ENCODE results near the gene AUTS2. TPM values are rescaled to one million over a fixed set of nuclear protein-coding genes. Genes with fewer than 3 reads are reported as not detected.

AUTS2 gene
- total RNA-seq, 3 donors from 2014 or later, result 31.2 to 67.6 (median 36.5) TPM

DNA sequence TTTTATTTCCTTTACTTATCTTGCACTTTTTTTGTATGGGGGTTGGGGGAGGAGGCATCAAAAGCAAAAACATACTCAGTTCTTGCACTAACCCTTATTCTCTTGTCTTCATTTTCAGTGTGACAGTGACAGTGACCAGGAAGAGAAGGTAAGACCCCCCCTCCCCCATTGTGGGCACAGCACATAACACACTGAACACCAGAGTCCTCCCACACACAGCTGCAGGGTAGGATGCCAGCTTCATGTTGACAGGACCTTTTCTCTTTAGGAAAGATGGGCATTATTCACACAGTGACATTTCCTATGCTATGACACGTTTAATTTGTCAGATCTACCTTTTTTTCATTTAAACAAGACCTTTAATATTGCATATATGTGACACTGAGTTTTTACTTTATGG, 837.4 kb downstream of the AUTS2 start:
- DNase-seq (no peak), ATAC-seq (no peak)
- H3K9me3 ChIP-seq, result no peaks in the 10 kb centered on the region
- TF ChIP-seq, protein P1, sequence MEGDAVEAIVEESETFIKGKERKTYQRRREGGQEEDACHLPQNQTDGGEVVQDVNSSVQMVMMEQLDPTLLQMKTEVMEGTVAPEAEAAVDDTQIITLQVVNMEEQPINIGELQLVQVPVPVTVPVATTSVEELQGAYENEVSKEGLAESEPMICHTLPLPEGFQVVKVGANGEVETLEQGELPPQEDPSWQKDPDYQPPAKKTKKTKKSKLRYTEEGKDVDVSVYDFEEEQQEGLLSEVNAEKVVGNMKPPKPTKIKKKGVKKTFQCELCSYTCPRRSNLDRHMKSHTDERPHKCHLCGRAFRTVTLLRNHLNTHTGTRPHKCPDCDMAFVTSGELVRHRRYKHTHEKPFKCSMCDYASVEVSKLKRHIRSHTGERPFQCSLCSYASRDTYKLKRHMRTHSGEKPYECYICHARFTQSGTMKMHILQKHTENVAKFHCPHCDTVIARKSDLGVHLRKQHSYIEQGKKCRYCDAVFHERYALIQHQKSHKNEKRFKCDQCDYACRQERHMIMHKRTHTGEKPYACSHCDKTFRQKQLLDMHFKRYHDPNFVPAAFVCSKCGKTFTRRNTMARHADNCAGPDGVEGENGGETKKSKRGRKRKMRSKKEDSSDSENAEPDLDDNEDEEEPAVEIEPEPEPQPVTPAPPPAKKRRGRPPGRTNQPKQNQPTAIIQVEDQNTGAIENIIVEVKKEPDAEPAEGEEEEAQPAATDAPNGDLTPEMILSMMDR (IDR thresholded peaks at IDR 0.05), result no peak
- H3K4me1 ChIP-seq (ENCODE audit: low read depth), result no peaks in the 10 kb centered on the region
- intact Hi-C loops (cut with DNase I, micrococcal nuclease), result no loop called here
- H3K4me3 ChIP-seq, result no peak overlapping the region
- no peaks in the 10 kb centered on the region for H3K36me3 ChIP-seq (ENCODE audit: low read depth)

DNA sequence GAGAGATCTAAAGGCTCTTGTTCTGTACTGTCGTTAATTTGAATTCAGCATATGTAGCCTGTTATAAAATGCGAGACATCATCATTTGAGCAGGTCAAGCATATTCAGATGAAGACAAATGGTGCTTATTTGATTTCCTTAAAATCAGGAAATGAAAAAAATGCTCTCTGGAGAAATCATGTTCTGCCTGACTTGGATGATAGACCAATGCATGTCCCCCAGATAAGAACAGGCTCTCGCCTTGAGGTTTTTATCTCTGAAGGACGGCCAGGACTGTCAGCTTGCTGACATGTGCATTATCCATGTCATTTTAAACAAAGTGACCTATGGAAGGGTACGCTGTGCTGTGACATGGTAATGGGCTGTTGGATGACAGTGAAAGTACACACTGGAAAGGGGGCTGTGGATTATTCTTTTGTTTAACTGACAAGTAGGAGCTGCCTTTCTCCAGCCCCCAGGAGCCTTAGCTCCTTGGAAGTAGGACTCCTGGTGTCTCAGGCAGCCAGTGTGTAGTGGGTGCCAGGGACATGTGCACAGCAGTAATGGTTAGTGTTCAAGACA, 838.6 kb downstream of the AUTS2 start:
- TF ChIP-seq, protein P1 (IDR thresholded peaks at IDR 0.05), result no peak
- no peaks in the 10 kb centered on the region for H3K9me3 ChIP-seq
- no peak for ATAC-seq

DNA sequence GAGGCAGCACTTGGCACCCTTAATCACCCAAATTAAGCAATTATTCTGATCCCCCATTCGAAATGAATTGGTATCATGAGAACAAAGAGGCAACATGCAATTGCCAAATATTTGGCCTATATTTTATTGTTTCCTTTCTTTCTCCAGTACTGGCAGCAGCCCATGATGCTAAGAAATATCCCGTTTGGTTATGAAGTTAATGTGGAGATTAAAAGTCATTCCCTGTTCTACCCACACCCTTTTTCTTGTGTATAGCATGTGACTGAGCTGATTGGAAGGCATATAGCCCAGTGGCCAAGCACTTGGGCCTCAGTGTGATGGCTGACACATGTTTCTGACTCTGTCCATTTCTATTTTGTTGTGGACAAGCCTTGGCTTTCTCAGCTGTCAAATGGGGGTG, 841.4 kb downstream of the AUTS2 start:
- no peaks in the 10 kb centered on the region for H3K36me3 ChIP-seq (ENCODE audit: low read depth)
- TF ChIP-seq, protein P1 (IDR thresholded peaks at IDR 0.05), result no peak
- ATAC-seq (no peak), DNase-seq (no peak)
- no peak overlapping the region for H3K4me3 ChIP-seq
- H3K9me3 ChIP-seq, result no peaks in the 10 kb centered on the region
- no peaks in the 10 kb centered on the region for H3K4me1 ChIP-seq (ENCODE audit: low read depth)
- intact Hi-C loops (cut with DNase I, micrococcal nuclease), result no loop called here

More for the DNA sequence above, 838.6 kb downstream of the AUTS2 start:
- H3K36me3 ChIP-seq (ENCODE audit: low read depth), result no peaks in the 10 kb centered on the region
- no peak overlapping the region for H3K4me3 ChIP-seq
- intact Hi-C loops (cut with DNase I, micrococcal nuclease), result no loop called here
- no peaks in the 10 kb centered on the region for H3K4me1 ChIP-seq (ENCODE audit: low read depth)
- DNase-seq, result no peak

DNA sequence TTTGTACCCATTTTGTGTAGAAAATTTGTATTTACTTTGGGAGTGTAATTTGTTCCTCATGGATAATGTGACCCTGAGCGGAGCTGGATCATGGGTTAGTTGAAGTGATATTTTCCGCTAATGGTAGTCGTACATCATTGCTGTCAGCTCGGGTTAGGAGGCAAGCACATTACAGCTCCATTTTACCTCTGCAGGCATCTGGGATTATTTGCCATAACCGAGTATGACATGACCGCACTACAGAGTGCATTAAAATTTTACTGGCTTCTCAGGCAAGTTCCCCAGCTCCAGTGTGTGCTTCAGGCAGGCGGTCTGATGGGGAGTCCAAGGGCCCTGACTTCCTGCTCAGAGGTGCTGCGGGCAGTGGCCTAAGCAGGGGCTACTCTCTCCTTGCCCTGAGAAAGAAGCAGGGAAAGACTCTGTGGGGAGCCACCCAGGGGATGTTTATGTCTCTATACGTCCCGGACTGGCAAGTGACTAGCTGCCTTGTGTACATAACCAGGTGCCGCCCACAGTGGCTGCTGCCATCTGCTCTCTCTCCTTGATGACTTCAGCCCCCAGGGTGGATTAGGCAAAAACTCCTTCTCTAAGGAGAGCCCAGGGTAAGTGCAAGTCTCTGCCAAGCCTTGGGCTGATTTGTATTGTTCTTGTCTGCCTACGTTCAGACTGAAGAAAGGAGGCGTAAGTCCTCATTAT, 848.3 kb downstream of the AUTS2 start:
- ATAC-seq, result peak; percentile 65
- TF ChIP-seq, protein P1 (IDR thresholded peaks at IDR 0.05), result no peak
- intact Hi-C loops (cut with DNase I, micrococcal nuclease), result no loop called here
- no peak overlapping the region for H3K4me3 ChIP-seq
- peak in 1 of 3 donors; percentile 19 for DNase-seq
- no peaks in the 10 kb centered on the region for H3K36me3 ChIP-seq (ENCODE audit: low read depth)
- no peaks in the 10 kb centered on the region for H3K9me3 ChIP-seq
- H3K4me1 ChIP-seq (ENCODE audit: low read depth), result no peaks in the 10 kb centered on the region

DNA sequence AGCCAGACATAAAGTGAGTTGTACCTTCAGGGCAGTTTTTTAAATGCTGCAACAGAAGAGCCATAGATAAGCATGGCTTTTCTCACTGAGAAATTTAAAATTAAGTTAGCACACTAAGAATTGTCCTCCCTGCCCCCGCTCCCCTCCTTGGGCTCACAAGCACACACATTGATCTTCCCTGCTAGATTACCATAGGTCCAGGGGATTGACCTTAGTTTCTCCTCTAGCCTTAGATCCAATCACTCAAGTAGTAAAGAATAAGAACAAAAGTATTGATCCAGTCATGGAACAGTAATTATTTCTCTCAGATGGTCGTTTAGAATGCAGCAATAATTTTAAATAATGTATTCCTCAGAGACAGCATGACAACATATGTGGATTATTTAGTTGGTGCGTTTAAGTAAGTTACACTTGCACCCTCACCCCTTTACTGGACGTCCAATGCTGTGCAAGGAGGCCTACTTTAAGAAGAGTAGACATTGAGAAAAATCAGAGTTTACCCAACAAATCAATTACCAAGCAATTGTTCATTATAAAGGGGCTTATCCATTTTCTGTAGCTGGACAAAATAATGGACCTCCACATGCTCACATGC, 850.1 kb downstream of the AUTS2 start:
- Histone ChIP-seq H3K36me3 (ENCODE audit: low read depth) (no peaks in the 10 kb centered on the region), H3K4me3 (no peak overlapping the region), H3K9me3 (no peaks in the 10 kb centered on the region), H3K4me1 (ENCODE audit: low read depth) (no peaks in the 10 kb centered on the region)
- intact Hi-C loops (cut with DNase I, micrococcal nuclease), result no loop called here
- TF ChIP-seq, protein P1 (IDR thresholded peaks at IDR 0.05), result no peak
- DNase-seq, result no peak
- no peak for ATAC-seq
